Measurements from ENCODE around the gene CREM.

CREM gene

GRCh38 chr10:35208536-35208935, 81.9 kb downstream of the CREM start:
- Histone ChIP-seq H3K4me3 (replicated peaks; ENCODE audit: insufficient read depth, low read length) (no peak overlapping the region), H3K27me3 (ENCODE audit: insufficient read depth, poor library complexity, severe bottlenecking) (no peaks in the 10 kb centered on the region), H3K27ac (replicated peaks) (no peak overlapping the region)
- no peak for TF ChIP-seq CTCF (IDR thresholded peaks at IDR 0.05; ENCODE audit: insufficient read depth, low read length)
- no peak for TF ChIP-seq SPI1 (IDR thresholded peaks at IDR 0.05; ENCODE audit: borderline replicate concordance, low read depth)
- no peak for DNase-seq (ENCODE audit: low read depth in 1 of 2, low spot score in 1 of 2)

DNA sequence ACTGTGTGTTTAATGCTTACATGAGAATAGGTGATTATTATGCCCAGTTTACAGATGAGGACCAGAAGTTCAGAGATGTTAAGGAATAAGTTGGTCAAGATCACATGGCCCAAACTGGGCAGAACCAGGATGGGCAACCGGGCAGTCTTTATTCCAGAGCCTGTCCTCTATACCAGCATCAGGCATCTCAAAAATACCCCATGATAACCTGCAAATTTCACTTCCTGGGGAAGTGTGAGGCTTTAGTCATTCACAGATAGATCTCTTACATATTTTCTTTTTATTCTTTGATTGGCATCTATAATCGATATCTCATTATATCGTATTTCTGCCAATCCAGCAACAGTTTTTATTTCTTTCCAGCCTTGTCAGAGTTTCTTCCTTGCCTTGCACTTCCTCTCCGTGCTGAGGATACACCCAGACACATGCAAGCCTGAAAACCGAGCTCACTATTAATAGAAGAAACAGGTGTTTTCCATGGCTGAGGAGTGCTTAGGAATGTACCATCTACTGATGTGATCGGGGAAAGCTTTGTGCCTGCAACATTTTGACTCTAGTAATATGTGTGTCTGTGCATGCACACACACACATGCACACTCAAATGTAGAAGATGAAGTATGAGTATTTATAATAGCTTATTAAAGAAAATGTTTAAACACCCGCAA, 82.4 kb downstream of the CREM start:
- Histone ChIP-seq H3K4me3 (replicated peaks; ENCODE audit: insufficient read depth, low read length) (no peak overlapping the region), H3K27ac (replicated peaks) (no peak overlapping the region), H3K27me3 (ENCODE audit: insufficient read depth, poor library complexity, severe bottlenecking) (no peaks in the 10 kb centered on the region)
- no peak for DNase-seq (ENCODE audit: low read depth in 1 of 2, low spot score in 1 of 2)
- TF ChIP-seq GABPA (IDR thresholded peaks at IDR 0.05; ENCODE audit: low read depth) (no peak), REST (IDR thresholded peaks at IDR 0.05; ENCODE audit: insufficient replicate concordance, low read depth) (no peak), CTCF (IDR thresholded peaks at IDR 0.05; ENCODE audit: insufficient read depth, low read length) (no peak), SPI1 (IDR thresholded peaks at IDR 0.05; ENCODE audit: borderline replicate concordance, low read depth) (no peak), POLR2AphosphoS5 (IDR thresholded peaks at IDR 0.05; ENCODE audit: low read depth) (no peak)

DNA sequence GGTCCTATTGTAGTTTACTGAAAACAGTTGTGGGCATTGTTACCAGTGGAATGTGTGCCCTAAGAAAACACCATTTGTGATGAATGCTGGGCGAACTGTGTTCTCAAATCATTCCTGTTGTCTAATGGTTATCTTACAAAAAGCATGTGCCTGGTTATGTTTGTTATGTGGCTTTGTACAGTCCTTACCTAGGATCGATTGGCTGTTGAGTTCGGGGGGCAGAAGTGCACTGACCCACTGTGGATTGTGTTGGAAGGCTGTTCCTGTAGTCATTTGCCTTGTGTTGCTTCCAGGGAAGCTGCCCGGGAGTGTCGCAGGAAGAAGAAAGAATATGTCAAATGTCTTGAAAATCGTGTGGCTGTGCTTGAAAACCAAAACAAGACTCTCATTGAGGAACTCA, 84.3 kb downstream of the CREM start:
- Histone ChIP-seq H3K4me3 (replicated peaks; ENCODE audit: insufficient read depth, low read length) (no peak overlapping the region), H3K27ac (replicated peaks) (no peak overlapping the region), H3K27me3 (ENCODE audit: insufficient read depth, poor library complexity, severe bottlenecking) (no peaks in the 10 kb centered on the region)
- TF ChIP-seq CTCF (IDR thresholded peaks at IDR 0.05; ENCODE audit: insufficient read depth, low read length): no peak
- no peak for TF ChIP-seq REST (IDR thresholded peaks at IDR 0.05; ENCODE audit: insufficient replicate concordance, low read depth)
- no peak for TF ChIP-seq POLR2AphosphoS5 (IDR thresholded peaks at IDR 0.05; ENCODE audit: low read depth)
- TF ChIP-seq GABPA (IDR thresholded peaks at IDR 0.05; ENCODE audit: low read depth): no peak
- no peak for TF ChIP-seq SPI1 (IDR thresholded peaks at IDR 0.05; ENCODE audit: borderline replicate concordance, low read depth)
- no peak for DNase-seq (ENCODE audit: low read depth in 1 of 2, low spot score in 1 of 2)

- Histone ChIP-seq H3K27ac (replicated peaks) (no peak overlapping the region), H3K27me3 (ENCODE audit: insufficient read depth, poor library complexity, severe bottlenecking) (no peaks in the 10 kb centered on the region), H3K4me3 (replicated peaks; ENCODE audit: insufficient read depth, low read length) (no peak overlapping the region)
- TF ChIP-seq REST (IDR thresholded peaks at IDR 0.05; ENCODE audit: insufficient replicate concordance, low read depth): no peak
- TF ChIP-seq CTCF (IDR thresholded peaks at IDR 0.05; ENCODE audit: insufficient read depth, low read length): no peak
- no peak for TF ChIP-seq SPI1 (IDR thresholded peaks at IDR 0.05; ENCODE audit: borderline replicate concordance, low read depth)
- TF ChIP-seq GABPA (IDR thresholded peaks at IDR 0.05; ENCODE audit: low read depth): no peak
- no peak for TF ChIP-seq POLR2AphosphoS5 (IDR thresholded peaks at IDR 0.05; ENCODE audit: low read depth)
- no peak for DNase-seq (ENCODE audit: low read depth in 1 of 2, low spot score in 1 of 2)
Measured at GRCh38 chr10:35211390-35211789, 84.7 kb downstream of the CREM start.
